Left colon (tissue), 2 donors: ENCODE results near the gene ASPSCR1. TPM values are rescaled to one million over a fixed set of nuclear protein-coding genes. Genes with fewer than 3 reads are reported as not detected.

Experiments
- ATAC-seq: fragments of 200-7000 bp; cut with Tn5 transposase; one replicate; pipeline ENCODE4 v1.9.1; 2020; ENCODE audit warnings: mild to moderate bottlenecking, moderate library complexity
- DNase-seq, 2 donors: peaks; one replicate each; pipeline ENCODE4 v3.0.0-alpha.2; 2020
- intact Hi-C, 2 donors: fragments of 100-400 bp; cut with DNase I in 1 of 2; cut with micrococcal nuclease in 1 of 2; formaldehyde crosslinking; loops; one replicate each; pipeline versions ENCODE4 v1.11.2 to v1.14.0; 2022; cut with DNase I, micrococcal nuclease
- long read RNA-seq: library from polyadenylated mRNA; unstranded; transcript quantifications from one replicate; pipeline ENCODE4 v2.0.0, GENCODE V29; 2021
- total RNA-seq, 2 donors: library from RNA; stranded (reverse); fragmentation: NEBNext Ultra II Directional; extraction: Animal tissue kit (Norgen Biotek cat#: 25700); gene quantifications; one replicate each; pipeline ENCODE4 v1.2.1, GENCODE V29; 2021
- donor health status: DM: no; HTN: no; CAD: no.
- donor health status: DM: yes; HTN: yes; CAD: no.

Gene ASPSCR1
- total RNA-seq, result 10 to 100 TPM; 29.8 to 35.9 TPM
- long read RNA-seq, full-length matches to known transcripts, result 109 of 148 reads
- long read RNA-seq, partial matches to known transcripts, result 13 of 148 reads
- long read RNA-seq, other reads (novel, unspliced or antisense), result 26 of 148 reads

- DNase-seq (peak; percentile 89 to 96), ATAC-seq (peak; percentile 96)
- intact Hi-C loops, result no loop called here
Measured at GRCh38 chr17:81977211-81977808, at the start of gene ASPSCR1. Gene ASPSCR1 (plus strand): TSS chr17:81977629. CDS start chr17:81977647, 18 bp downstream.

- intact Hi-C loops, result no loop called here
- ATAC-seq (peak; percentile 40), DNase-seq (peak; percentile 89 to 93)
Measured at GRCh38 chr17:81927653-81928543, 49.5 kb upstream of the ASPSCR1 start, which contains the start of gene MAFG. Gene MAFG (minus strand): TSS chr17:81927735. CDS start chr17:81923185, 4,550 bp downstream.

- no peak for ATAC-seq
- DNase-seq, result peak in 1 of 2 donors; percentile 29
- intact Hi-C loops, result no loop called here
Measured at GRCh38 chr17:81928544-81929252, 48.7 kb upstream of the ASPSCR1 start.

- peak in 1 of 2 donors; percentile 24 for DNase-seq
- intact Hi-C loops, result no loop called here
- ATAC-seq, result no peak
Measured at GRCh38 chr17:81929253-81930141, 47.9 kb upstream of the ASPSCR1 start.

- DNase-seq (peak; percentile 48 to 56), ATAC-seq (peak; percentile 13)
- intact Hi-C loops, result no loop called here
Measured at GRCh38 chr17:81930142-81931125, 47.0 kb upstream of the ASPSCR1 start.

- ATAC-seq (no peak), DNase-seq (no peak)
- intact Hi-C loops, result no loop called here
Measured at GRCh38 chr17:81931189-81931556, 46.3 kb upstream of the ASPSCR1 start.

GRCh38 chr17:81931557-81932332 is 45.7 kb upstream of the ASPSCR1 start:
- peak; percentile 6 for ATAC-seq
- DNase-seq, result peak in 1 of 2 donors; percentile 29

GRCh38 chr17:81932333-81932983 is 45.0 kb upstream of the ASPSCR1 start:
- peak in 1 of 2 donors; percentile 22 for DNase-seq
- intact Hi-C loops, result no loop called here
- ATAC-seq, result no peak

More at GRCh38 chr17:81931557-81932332, 45.7 kb upstream of the ASPSCR1 start:
- intact Hi-C loops, result no loop called here

- no peak for DNase-seq
- intact Hi-C loops, result no loop called here
- ATAC-seq, result no peak
Measured at GRCh38 chr17:81933178-81933699, 44.2 kb upstream of the ASPSCR1 start.

- DNase-seq (peak in 1 of 2 donors; percentile 23), ATAC-seq (no peak)
- intact Hi-C loops, result no loop called here
Measured at GRCh38 chr17:81934098-81934757, 43.2 kb upstream of the ASPSCR1 start.

GRCh38 chr17:81934850-81935708 is 42.4 kb upstream of the ASPSCR1 start:
- ATAC-seq (no peak), DNase-seq (no peak)
- intact Hi-C loops, result no loop called here

- intact Hi-C loops, result no loop called here
- DNase-seq, result no peak
- no peak for ATAC-seq
Measured at GRCh38 chr17:81935709-81936084, 41.7 kb upstream of the ASPSCR1 start.

GRCh38 chr17:81939218-81939617 is 38.2 kb upstream of the ASPSCR1 start:
- intact Hi-C loops, result no loop called here
- no peak for ATAC-seq
- no peak for DNase-seq

GRCh38 chr17:81939881-81940385 is 37.5 kb upstream of the ASPSCR1 start:
- no peak for ATAC-seq
- intact Hi-C loops, result no loop called here
- no peak for DNase-seq
